Measurements from ENCODE around the gene MYT1.

DNA sequence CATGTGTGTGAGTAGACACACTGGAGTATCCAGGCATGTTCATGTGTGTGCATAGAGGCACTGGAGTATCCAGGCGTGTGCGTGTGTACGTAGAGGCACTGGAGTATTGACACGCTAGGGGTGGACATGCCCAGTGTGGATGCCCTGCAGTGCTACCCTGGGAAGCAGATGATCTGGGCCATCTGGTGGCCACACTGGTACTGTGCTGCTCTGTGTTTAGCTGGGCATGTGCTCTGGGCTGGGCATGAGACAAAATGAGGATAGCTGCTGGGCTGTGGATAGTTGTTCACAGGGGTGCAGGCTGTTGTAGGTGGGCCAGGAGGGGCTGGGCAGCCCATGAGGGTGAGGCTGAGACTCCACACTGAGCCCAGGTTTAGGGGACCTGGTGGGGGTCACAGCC is 32.8 kb upstream of the MYT1 start:
- TF ChIP-seq, protein P1, sequence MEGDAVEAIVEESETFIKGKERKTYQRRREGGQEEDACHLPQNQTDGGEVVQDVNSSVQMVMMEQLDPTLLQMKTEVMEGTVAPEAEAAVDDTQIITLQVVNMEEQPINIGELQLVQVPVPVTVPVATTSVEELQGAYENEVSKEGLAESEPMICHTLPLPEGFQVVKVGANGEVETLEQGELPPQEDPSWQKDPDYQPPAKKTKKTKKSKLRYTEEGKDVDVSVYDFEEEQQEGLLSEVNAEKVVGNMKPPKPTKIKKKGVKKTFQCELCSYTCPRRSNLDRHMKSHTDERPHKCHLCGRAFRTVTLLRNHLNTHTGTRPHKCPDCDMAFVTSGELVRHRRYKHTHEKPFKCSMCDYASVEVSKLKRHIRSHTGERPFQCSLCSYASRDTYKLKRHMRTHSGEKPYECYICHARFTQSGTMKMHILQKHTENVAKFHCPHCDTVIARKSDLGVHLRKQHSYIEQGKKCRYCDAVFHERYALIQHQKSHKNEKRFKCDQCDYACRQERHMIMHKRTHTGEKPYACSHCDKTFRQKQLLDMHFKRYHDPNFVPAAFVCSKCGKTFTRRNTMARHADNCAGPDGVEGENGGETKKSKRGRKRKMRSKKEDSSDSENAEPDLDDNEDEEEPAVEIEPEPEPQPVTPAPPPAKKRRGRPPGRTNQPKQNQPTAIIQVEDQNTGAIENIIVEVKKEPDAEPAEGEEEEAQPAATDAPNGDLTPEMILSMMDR (IDR thresholded peaks at IDR 0.05; ENCODE audit: poor library complexity, severe bottlenecking), result no peak
- TF ChIP-seq EP300 (conservative IDR thresholded peaks at IDR 0.05; ENCODE audit: poor library complexity, severe bottlenecking) (no peak), MXI1 (conservative IDR thresholded peaks at IDR 0.05; ENCODE audit: poor library complexity, severe bottlenecking) (no peak), SMC3 (conservative IDR thresholded peaks at IDR 0.05; ENCODE audit: poor library complexity) (no peak), EZH2 (IDR thresholded peaks at IDR 0.05; ENCODE audit: borderline replicate concordance, insufficient read depth, low read length, poor library complexity, severe bottlenecking) (no peak)

Measured in neural cell (in vitro differentiated cells).